Measurements from ENCODE around the gene CBARP.

GRCh38 chr19:1252821-1253513, 15.2 kb upstream of the CBARP start:
- peak in 1 of 3 donors; percentile 31 for TF ChIP-seq CTCF (IDR thresholded peaks at IDR 0.05)
- TF ChIP-seq POLR2A (IDR thresholded peaks at IDR 0.05): no peak
- peak; percentile 12 for TF ChIP-seq EP300 (IDR thresholded peaks at IDR 0.05)

Measured in ovary (tissue), 3 donors.